ENCODE results near the gene SLPI.

SLPI gene

GRCh38 chr20:45209924-45210323 lies 44.4 kb downstream of the SLPI start:
- no peak overlapping the region for H3K4me3 ChIP-seq (replicated peaks in 1 of 2; ENCODE audit: low read depth in 2 of 2, low read length in 2 of 2)
- no peak for DNase-seq (ENCODE audit: low read depth in 2 of 2)
- no peak for TF ChIP-seq CTCF (IDR thresholded peaks at IDR 0.05; ENCODE audit: low read depth, low read length)

- H3K4me3 ChIP-seq (replicated peaks in 1 of 2; ENCODE audit: low read depth in 2 of 2, low read length in 2 of 2) = no peak within 1 kb of the TSS
- no peak for DNase-seq (ENCODE audit: low read depth in 2 of 2)
- no peak for TF ChIP-seq CTCF (IDR thresholded peaks at IDR 0.05; ENCODE audit: low read depth, low read length)
Observed at GRCh38 chr20:45206725-45207124, 47.6 kb downstream of the SLPI start, which contains the start of gene SEMG1. Gene SEMG1 (plus strand): TSS chr20:45207033. CDS start chr20:45207054, 21 bp downstream.
